Gastroesophageal sphincter (tissue), 3 donors: ENCODE data around the gene LIMS2.

Experiments
- POLR2AphosphoS5 ChIP-seq: sonication (generic); formaldehyde crosslinking; IDR thresholded peaks from one replicate; pipeline ENCODE4 v1.6.1; 2017; ENCODE audit warnings: antibody characterized with exemption
- TF ChIP-seq, protein P1 (sequence below), 4 experiments: fragments of 200-600 bp in 2 of 4; fragments of 450-650 bp in 2 of 4; sonication (generic) in 1 of 4; IDR thresholded peaks; one replicate each; pipeline ENCODE4 v1.5.1; 2017 to 2019; ENCODE audit warnings: antibody characterized with exemption in 4 of 4, mild to moderate bottlenecking in 2 of 4, moderate library complexity in 2 of 4

DNA sequence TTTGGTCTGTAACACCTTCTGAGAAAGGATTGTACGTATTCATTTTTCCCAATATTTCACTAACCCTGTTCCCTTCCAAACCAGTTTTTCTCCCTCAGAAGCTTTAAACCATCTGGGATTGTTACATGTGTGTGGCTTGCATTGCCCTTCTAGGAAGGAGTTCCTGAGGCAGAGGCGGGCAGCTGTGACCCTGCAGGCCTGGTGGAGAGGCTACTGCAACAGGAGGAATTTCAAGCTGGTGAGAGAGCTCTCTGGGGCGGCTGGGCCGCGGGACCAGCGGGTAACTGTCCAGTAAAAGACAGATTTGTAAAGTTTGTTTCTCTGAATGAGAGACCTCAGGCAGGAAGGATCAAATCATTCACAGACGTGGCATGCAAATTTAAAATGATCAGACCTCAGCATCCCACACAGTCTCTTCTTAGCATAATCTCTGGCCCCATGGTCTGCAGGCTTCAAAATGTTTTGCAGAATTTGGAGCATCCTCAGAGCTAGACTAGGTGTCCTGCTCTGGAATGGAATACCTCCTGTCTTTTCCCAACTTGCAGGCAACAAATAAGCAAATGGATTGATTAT lies 69.6 kb downstream of the LIMS2 start:
- TF ChIP-seq, protein P1, sequence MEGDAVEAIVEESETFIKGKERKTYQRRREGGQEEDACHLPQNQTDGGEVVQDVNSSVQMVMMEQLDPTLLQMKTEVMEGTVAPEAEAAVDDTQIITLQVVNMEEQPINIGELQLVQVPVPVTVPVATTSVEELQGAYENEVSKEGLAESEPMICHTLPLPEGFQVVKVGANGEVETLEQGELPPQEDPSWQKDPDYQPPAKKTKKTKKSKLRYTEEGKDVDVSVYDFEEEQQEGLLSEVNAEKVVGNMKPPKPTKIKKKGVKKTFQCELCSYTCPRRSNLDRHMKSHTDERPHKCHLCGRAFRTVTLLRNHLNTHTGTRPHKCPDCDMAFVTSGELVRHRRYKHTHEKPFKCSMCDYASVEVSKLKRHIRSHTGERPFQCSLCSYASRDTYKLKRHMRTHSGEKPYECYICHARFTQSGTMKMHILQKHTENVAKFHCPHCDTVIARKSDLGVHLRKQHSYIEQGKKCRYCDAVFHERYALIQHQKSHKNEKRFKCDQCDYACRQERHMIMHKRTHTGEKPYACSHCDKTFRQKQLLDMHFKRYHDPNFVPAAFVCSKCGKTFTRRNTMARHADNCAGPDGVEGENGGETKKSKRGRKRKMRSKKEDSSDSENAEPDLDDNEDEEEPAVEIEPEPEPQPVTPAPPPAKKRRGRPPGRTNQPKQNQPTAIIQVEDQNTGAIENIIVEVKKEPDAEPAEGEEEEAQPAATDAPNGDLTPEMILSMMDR (IDR thresholded peaks at IDR 0.05), result no peak
- TF ChIP-seq POLR2AphosphoS5, result no peak
